OCI-LY7 (cell line): ENCODE results near the gene PDILT. TPM values are rescaled to one million over a fixed set of nuclear protein-coding genes. Genes with fewer than 3 reads are reported as not detected.

ENCODE experiments used
- BruUV-seq: library from RNA; stranded (reverse); fragments of 400-500 nt; replicated peaks from 2 replicates; lab custom pipeline; 2021; lab: Mats Ljungman, UMichigan
- CTCF ChIA-PET: fragments of 300-600 bp; sonication (Branson Sonifier 250); formaldehyde crosslinking; loops from one replicate; lab custom pipeline; 2022; ENCODE audit warnings: antibody characterized with exemption; ENCODE audit not compliant: unreplicated experiment; lab: Charles Lee
- POLR2A ChIA-PET: fragments of 300-600 bp; sonication (Branson Sonifier 250); formaldehyde crosslinking; loops from one replicate; lab custom pipeline; 2022; ENCODE audit warnings: antibody characterized with exemption; lab: Charles Lee
- DNase-seq: peaks from one replicate; pipeline ENCODE4 v3.0.0-alpha.2; 2015; ENCODE audit warnings: low spot score
- H2AFZ ChIP-seq: fragments of 200-600 bp; sonication (generic), shearing (Covaris generic); 2 replicates; pipeline ENCODE4 v1.6.1; 2014; ENCODE audit warnings: mild to moderate bottlenecking, antibody characterized with exemption, low read length, moderate library complexity
- H3K27ac ChIP-seq: fragments of 200-600 bp; sonication (generic); 2 replicates; pipeline ENCODE4 v1.5.1; 2014; ENCODE audit warnings: mixed run types, low read depth, mild to moderate bottlenecking, moderate library complexity, low read length, inconsistent platforms; ENCODE audit not compliant: poor library complexity, severe bottlenecking
- H3K36me3 ChIP-seq: fragments of 200-600 bp; sonication (generic); 2 replicates; pipeline ENCODE4 v1.6.1; 2014; ENCODE audit warnings: mild to moderate bottlenecking, antibody characterized with exemption, low read length, moderate library complexity, mixed read lengths; ENCODE audit not compliant: insufficient read depth
- H3K4me1 ChIP-seq: fragments of 200-600 bp; sonication (generic); 2 replicates; pipeline ENCODE4 v1.5.1; 2014; ENCODE audit warnings: mild to moderate bottlenecking, low read length; ENCODE audit not compliant: insufficient read depth, poor library complexity, severe bottlenecking
- H3K4me2 ChIP-seq: fragments of 200-600 bp; sonication (generic); 2 replicates; pipeline ENCODE4 v1.6.1; 2014; ENCODE audit warnings: mild to moderate bottlenecking, low read length
- H3K4me3 ChIP-seq: fragments of 200-600 bp; sonication (generic); 2 replicates; pipeline ENCODE4 v1.5.1; 2014; ENCODE audit warnings: mild to moderate bottlenecking, low read depth, low read length; ENCODE audit not compliant: poor library complexity, severe bottlenecking
- H3K79me2 ChIP-seq: fragments of 200-600 bp; sonication (generic); 2 replicates; pipeline ENCODE4 v1.6.1; 2016; ENCODE audit warnings: low read depth, mild to moderate bottlenecking, low read length, moderate library complexity, mixed read lengths; ENCODE audit not compliant: insufficient read depth
- H3K9me2 ChIP-seq: fragments of 200-600 bp; sonication (generic); 2 replicates; pipeline ENCODE4 v1.6.1; 2016; ENCODE audit warnings: mild to moderate bottlenecking, low read length, mixed read lengths; ENCODE audit not compliant: insufficient read depth
- H3K9me3 ChIP-seq: fragments of 200-600 bp; sonication (generic); 2 replicates; pipeline ENCODE4 v1.6.1; 2014; ENCODE audit warnings: mild to moderate bottlenecking, mixed run types, low read length, mixed read lengths
- H4K20me1 ChIP-seq: fragments of 200-600 bp; sonication (generic); 2 replicates; pipeline ENCODE4 v1.6.1; 2014; ENCODE audit warnings: mild to moderate bottlenecking, antibody characterized with exemption, low read length, moderate library complexity, mixed read lengths; ENCODE audit not compliant: insufficient read depth
- CTCF ChIP-seq: fragments of 200-600 bp; sonication (generic); conservative IDR thresholded peaks from 2 replicates; pipeline ENCODE4 v1.5.1; 2014; ENCODE audit warnings: mild to moderate bottlenecking, antibody characterized with exemption, low read length, moderate library complexity, mixed read lengths
- EZH2phosphoT487 ChIP-seq: fragments of 200-600 bp; sonication (generic); IDR thresholded peaks from 2 replicates; pipeline ENCODE4 v1.6.1; 2018; ENCODE audit warnings: low read depth, borderline replicate concordance, mild to moderate bottlenecking, mixed run types, antibody characterized with exemption, low read length, moderate library complexity, mixed read lengths
- intact Hi-C: fragments of 100-400 bp; cut with micrococcal nuclease; formaldehyde crosslinking; loops from one replicate; pipeline ENCODE4 v1.10.0; 2022; ENCODE audit not compliant: unreplicated experiment
- total RNA-seq, 2 experiments: library from RNA; depleted of rRNA in 1 of 2; stranded (reverse); fragments of >200 nt in 1 of 2; shearing (Covaris generic) in 1 of 2; gene quantifications; 2 replicates each; pipeline ENCODE4 v1.2.3, GENCODE V29; 2014 to 2022

PDILT gene
- total RNA-seq, 2 experiments from 2014 or later: not detected

- no peaks in the 10 kb centered on the region for H3K9me3 ChIP-seq
- POLR2A ChIA-PET: no interaction called here
- H3K27ac ChIP-seq: no peak overlapping the region
- no peaks in the 10 kb centered on the region for H4K20me1 ChIP-seq
- H3K79me2 ChIP-seq: no peaks in the 10 kb centered on the region
- no peak for DNase-seq
- CTCF ChIA-PET: no interaction called here
- no peak overlapping the region for H2AFZ ChIP-seq
- no peak overlapping the region for H3K4me2 ChIP-seq
- H3K4me3 ChIP-seq: no peak overlapping the region
- intact Hi-C loops: no loop called here
- no TSS peak for BruUV-seq
- no peaks in the 10 kb centered on the region for H3K9me2 ChIP-seq
- TF ChIP-seq EZH2phosphoT487 (no peak), CTCF (peak; percentile 60)
- H3K36me3 ChIP-seq: no peaks in the 10 kb centered on the region
- H3K4me1 ChIP-seq: no peaks in the 10 kb centered on the region
These were observed 44.5 kb downstream of the PDILT start for GRCh38 chr16:20359997-20360396.

- H3K27ac ChIP-seq: no peak overlapping the region
- ChIA-PET POLR2A (no interaction called here), CTCF (no interaction called here)
- H3K9me2 ChIP-seq: no peaks in the 10 kb centered on the region
- no peak overlapping the region for H2AFZ ChIP-seq
- H3K4me2 ChIP-seq: no peak overlapping the region
- no peak for DNase-seq
- no peaks in the 10 kb centered on the region for H3K9me3 ChIP-seq
- no peak overlapping the region for H3K4me3 ChIP-seq
- H3K4me1 ChIP-seq: no peaks in the 10 kb centered on the region
- TF ChIP-seq EZH2phosphoT487: no peak
- intact Hi-C loops: no loop called here
- BruUV-seq: no TSS peak
- H3K79me2 ChIP-seq: no peaks in the 10 kb centered on the region
- H4K20me1 ChIP-seq: no peaks in the 10 kb centered on the region
- no peaks in the 10 kb centered on the region for H3K36me3 ChIP-seq
These were observed 49.3 kb downstream of the PDILT start for GRCh38 chr16:20355114-20355782.

- H2AFZ ChIP-seq: no peak overlapping the region
- H3K4me2 ChIP-seq: no peak overlapping the region
- intact Hi-C loops: no loop called here
- no TSS peak for BruUV-seq
- TF ChIP-seq CTCF (no peak), EZH2phosphoT487 (no peak)
- no peaks in the 10 kb centered on the region for H3K9me2 ChIP-seq
- no peaks in the 10 kb centered on the region for H3K79me2 ChIP-seq
- POLR2A ChIA-PET: no interaction called here
- no peak overlapping the region for H3K27ac ChIP-seq
- no peak overlapping the region for H3K4me3 ChIP-seq
- no peaks in the 10 kb centered on the region for H3K4me1 ChIP-seq
- CTCF ChIA-PET: no interaction called here
- H3K36me3 ChIP-seq: no peaks in the 10 kb centered on the region
- H3K9me3 ChIP-seq: no peaks in the 10 kb centered on the region
- DNase-seq: no peak
- no peaks in the 10 kb centered on the region for H4K20me1 ChIP-seq
These were observed 51.2 kb downstream of the PDILT start for GRCh38 chr16:20353379-20353778.
